HEK293T (cell line): ENCODE results near the gene SLC15A1.

Experiments
- CTCF ChIA-PET: fragments of 350-600 bp; formaldehyde crosslinking; extraction: SDS; loops from one replicate; lab custom pipeline; 2021; ENCODE audit warnings: antibody characterized with exemption, inconsistent platforms; lab: Yijun Ruan, JAX
- POLR2A ChIA-PET: fragments of 350-600 bp; formaldehyde crosslinking; extraction: SDS; loops from one replicate; lab custom pipeline; 2020; ENCODE audit warnings: antibody characterized with exemption, inconsistent platforms; lab: Yijun Ruan, JAX
- DNase-seq: peaks from one replicate; pipeline ENCODE4 v3.0.0; 2012; ENCODE audit warnings: mixed read lengths; ENCODE audit errors: extremely low spot score
- ARNT ChIP-seq: fragments of 450-650 bp; IDR thresholded peaks from 2 replicates; pipeline ENCODE4 v1.6.1; 2017; ENCODE audit warnings: mild to moderate bottlenecking
- BHLHE40 ChIP-seq: fragments of 450-650 bp; IDR thresholded peaks from 2 replicates; pipeline ENCODE4 v1.6.1; 2016; ENCODE audit warnings: mild to moderate bottlenecking, moderate library complexity, borderline replicate concordance
- CTBP1 ChIP-seq: fragments of 450-650 bp; IDR thresholded peaks from 2 replicates; pipeline ENCODE4 v1.6.1; 2016; ENCODE audit warnings: borderline replicate concordance
- ELF4 ChIP-seq: fragments of 450-650 bp; IDR thresholded peaks from 2 replicates; pipeline ENCODE4 v1.6.1; 2017; ENCODE audit warnings: antibody characterized with exemption
- FOXA1 ChIP-seq: fragments of 450-650 bp; IDR thresholded peaks from 2 replicates; pipeline ENCODE4 v1.6.1; 2016; ENCODE audit warnings: mild to moderate bottlenecking
- FOXK2 ChIP-seq: fragments of 450-650 bp; IDR thresholded peaks from 2 replicates; pipeline ENCODE4 v1.6.1; 2016; ENCODE audit warnings: mild to moderate bottlenecking
- FOXM1 ChIP-seq: fragments of 450-650 bp; IDR thresholded peaks from 2 replicates; pipeline ENCODE4 v1.6.1; 2017; ENCODE audit warnings: mild to moderate bottlenecking, borderline replicate concordance
- HDGF ChIP-seq: fragments of 450-650 bp; IDR thresholded peaks from 2 replicates; pipeline ENCODE4 v1.6.1; 2017; ENCODE audit warnings: antibody characterized with exemption, borderline replicate concordance
- L3MBTL2 ChIP-seq: fragments of 450-650 bp; conservative IDR thresholded peaks from 2 replicates; pipeline ENCODE4 v1.6.1; 2016; ENCODE audit warnings: mild to moderate bottlenecking
- LEF1 ChIP-seq: fragments of 450-650 bp; IDR thresholded peaks from 2 replicates; pipeline ENCODE4 v1.6.1; 2017; ENCODE audit warnings: mild to moderate bottlenecking, borderline replicate concordance
- NFRKB ChIP-seq: fragments of 450-650 bp; IDR thresholded peaks from 2 replicates; pipeline ENCODE4 v1.6.1; 2016; ENCODE audit warnings: mild to moderate bottlenecking, moderate library complexity
- SP1 ChIP-seq: fragments of 450-650 bp; IDR thresholded peaks from 2 replicates; pipeline ENCODE4 v1.6.1; 2017
- SUZ12 ChIP-seq: fragments of 450-650 bp; IDR thresholded peaks from 2 replicates; pipeline ENCODE4 v1.6.1; 2016; ENCODE audit warnings: mild to moderate bottlenecking
- TARDBP ChIP-seq: fragments of 450-650 bp; IDR thresholded peaks from 2 replicates; pipeline ENCODE4 v1.6.1; 2016
- ZNF384 ChIP-seq: fragments of 450-650 bp; IDR thresholded peaks from 2 replicates; pipeline ENCODE4 v1.6.1; 2016
- TF ChIP-seq, protein P1 (sequence below): fragments of 450-650 bp; IDR thresholded peaks from 2 replicates; pipeline ENCODE4 v1.6.1; 2016

Gene SLC15A1

GRCh38 chr13:98752467-98753290 lies at the start of gene SLC15A1:
TSS of gene SLC15A1 (minus strand) at chr13:98752672. CDS start at chr13:98752598, 74 bp downstream.
- no peak for DNase-seq
- TF ChIP-seq ZNF384 (no peak), HDGF (no peak), TARDBP (no peak), SP1 (no peak), FOXK2 (no peak), BHLHE40 (no peak), ELF4 (no peak), SUZ12 (no peak), ARNT (no peak), CTBP1 (no peak), FOXA1 (no peak)
- TF ChIP-seq, protein P1, sequence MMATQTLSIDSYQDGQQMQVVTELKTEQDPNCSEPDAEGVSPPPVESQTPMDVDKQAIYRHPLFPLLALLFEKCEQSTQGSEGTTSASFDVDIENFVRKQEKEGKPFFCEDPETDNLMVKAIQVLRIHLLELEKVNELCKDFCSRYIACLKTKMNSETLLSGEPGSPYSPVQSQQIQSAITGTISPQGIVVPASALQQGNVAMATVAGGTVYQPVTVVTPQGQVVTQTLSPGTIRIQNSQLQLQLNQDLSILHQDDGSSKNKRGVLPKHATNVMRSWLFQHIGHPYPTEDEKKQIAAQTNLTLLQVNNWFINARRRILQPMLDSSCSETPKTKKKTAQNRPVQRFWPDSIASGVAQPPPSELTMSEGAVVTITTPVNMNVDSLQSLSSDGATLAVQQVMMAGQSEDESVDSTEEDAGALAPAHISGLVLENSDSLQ: no peak
- ChIA-PET CTCF (no interaction called here), POLR2A (no interaction called here)

- CTCF ChIA-PET: no interaction called here
Observed at GRCh38 chr13:98801626-98802418, 49.4 kb upstream of the SLC15A1 start.

DNA sequence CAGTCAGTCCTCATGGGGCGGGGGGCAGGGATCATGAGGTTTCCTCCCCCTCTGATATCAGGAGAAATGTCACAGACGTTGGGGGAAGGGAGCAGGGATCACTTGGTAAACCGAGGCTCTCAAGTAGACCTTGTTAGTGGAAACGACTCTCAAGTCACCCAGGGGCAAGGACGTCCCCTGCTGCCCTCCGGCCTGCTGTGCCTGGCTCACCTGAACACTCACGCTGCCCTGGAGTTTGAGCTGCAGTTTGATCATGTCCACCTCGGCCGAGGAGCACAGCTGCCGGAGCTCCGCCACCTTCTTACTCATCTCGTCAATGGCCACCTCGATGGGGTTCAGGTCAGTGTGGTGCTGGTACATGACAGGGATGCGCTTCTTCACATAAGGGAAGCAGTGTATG lies 47.6 kb upstream of the SLC15A1 start:
- ChIA-PET CTCF (no interaction called here), POLR2A (no interaction called here)
- no peak for TF ChIP-seq TARDBP
- TF ChIP-seq FOXM1: no peak
- no peak for TF ChIP-seq NFRKB
- TF ChIP-seq L3MBTL2: no peak
- no peak for TF ChIP-seq ELF4
- no peak for TF ChIP-seq SUZ12
- TF ChIP-seq ARNT: no peak
- TF ChIP-seq, protein P1: no peak
- no peak for TF ChIP-seq CTBP1
- DNase-seq: no peak

More at GRCh38 chr13:98801626-98802418, 49.4 kb upstream of the SLC15A1 start:
- no peak for DNase-seq
- POLR2A ChIA-PET: no interaction called here
- TF ChIP-seq HDGF (no peak), FOXK2 (no peak), BHLHE40 (no peak), L3MBTL2 (no peak), TARDBP (no peak)

DNA sequence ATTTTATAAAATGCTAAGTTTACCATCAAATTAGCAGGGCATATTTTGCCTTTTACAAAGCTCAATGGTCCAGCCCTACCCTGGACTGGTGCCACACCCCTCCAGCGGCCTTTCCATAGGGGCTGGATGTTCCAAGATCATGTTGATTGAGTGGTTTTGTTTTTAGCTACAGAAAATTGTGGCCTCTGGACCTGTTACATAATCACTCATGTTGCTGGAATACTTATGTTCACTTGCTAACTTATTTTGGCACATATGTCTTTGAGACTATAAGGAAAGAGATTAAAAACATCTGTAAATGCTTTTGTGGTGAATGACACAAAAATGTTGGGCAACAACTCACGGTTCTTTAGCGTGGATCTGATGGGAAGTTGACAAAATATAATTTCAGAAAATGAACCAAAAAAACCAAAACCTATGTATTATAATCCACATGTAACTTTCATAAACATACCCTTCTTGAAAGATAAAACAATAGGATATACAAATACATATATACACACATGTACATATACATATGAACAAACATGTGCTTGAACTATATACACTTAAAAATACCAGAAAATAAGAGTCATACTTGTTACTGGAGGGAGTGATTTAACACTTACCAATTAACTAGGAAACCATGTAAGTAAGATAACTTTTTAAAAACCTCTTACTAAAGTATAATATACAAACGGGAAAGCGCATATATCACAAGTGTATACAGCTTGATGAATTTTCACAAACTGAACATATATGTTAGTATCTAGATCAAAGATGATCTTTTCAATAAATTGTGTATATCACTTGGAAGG lies 46.6 kb upstream of the SLC15A1 start:
- DNase-seq: no peak
- CTCF ChIA-PET: no interaction called here
- TF ChIP-seq FOXM1: no peak
- no peak for TF ChIP-seq SUZ12
- no peak for TF ChIP-seq NFRKB
- TF ChIP-seq ELF4: no peak
- TF ChIP-seq FOXK2: no peak
- no peak for TF ChIP-seq SP1
- TF ChIP-seq, protein P1: no peak
- TF ChIP-seq BHLHE40: no peak
- no peak for TF ChIP-seq ARNT
- no peak for TF ChIP-seq L3MBTL2
- no peak for TF ChIP-seq TARDBP
- no peak for TF ChIP-seq FOXA1
- TF ChIP-seq CTBP1: no peak
- TF ChIP-seq LEF1: no peak
- POLR2A ChIA-PET: no interaction called here

- ChIA-PET POLR2A (no interaction called here), CTCF (no interaction called here)
- TF ChIP-seq, protein P1: no peak
- no peak for TF ChIP-seq HDGF
- no peak for TF ChIP-seq LEF1
- no peak for TF ChIP-seq FOXM1
- TF ChIP-seq FOXA1: no peak
- no peak for TF ChIP-seq SP1
- TF ChIP-seq TARDBP: no peak
- TF ChIP-seq FOXK2: no peak
- TF ChIP-seq NFRKB: no peak
- no peak for DNase-seq
Observed at GRCh38 chr13:98797456-98797855, 45.0 kb upstream of the SLC15A1 start.
